CD4-positive, alpha-beta T cell treated with Interleukin-12 subunit alpha and Interleukin-12 subunit beta, for 1 hour (primary cell): ENCODE data around the gene NDUFA6.
"Not testable (repeated sequence)": the region's sequence is repeated elsewhere in the genome, so short reads cannot be mapped to it uniquely, and the experiment has no call there.

ENCODE experiments used
- DNase-seq: peaks from one replicate; pipeline ENCODE4 v3.0.0-alpha.2; 2020

The NDUFA6 gene

DNA sequence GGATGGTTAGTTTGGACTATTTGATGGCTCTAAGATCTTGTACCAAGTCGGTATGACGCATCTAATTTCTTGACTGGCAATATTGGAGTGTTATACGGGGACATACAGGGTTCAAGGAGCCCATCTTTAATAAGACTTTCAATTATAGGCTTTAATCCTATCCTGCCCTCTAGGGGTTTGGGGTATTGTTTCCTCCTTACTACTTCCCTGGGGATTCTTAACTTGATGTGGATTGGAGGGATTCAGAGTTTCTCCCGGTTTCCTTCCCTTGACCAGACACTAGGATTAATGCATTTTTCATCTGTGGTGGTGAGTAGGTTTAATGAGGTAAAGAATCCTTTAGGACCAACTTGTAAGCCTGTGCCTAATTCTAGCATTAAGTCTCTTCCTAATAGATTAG lies 21.2 kb upstream of the NDUFA6 start:
- no peak for DNase-seq

- DNase-seq = no peak
Measured at GRCh38 chr22:42108848-42109247, 18.3 kb upstream of the NDUFA6 start.

DNA sequence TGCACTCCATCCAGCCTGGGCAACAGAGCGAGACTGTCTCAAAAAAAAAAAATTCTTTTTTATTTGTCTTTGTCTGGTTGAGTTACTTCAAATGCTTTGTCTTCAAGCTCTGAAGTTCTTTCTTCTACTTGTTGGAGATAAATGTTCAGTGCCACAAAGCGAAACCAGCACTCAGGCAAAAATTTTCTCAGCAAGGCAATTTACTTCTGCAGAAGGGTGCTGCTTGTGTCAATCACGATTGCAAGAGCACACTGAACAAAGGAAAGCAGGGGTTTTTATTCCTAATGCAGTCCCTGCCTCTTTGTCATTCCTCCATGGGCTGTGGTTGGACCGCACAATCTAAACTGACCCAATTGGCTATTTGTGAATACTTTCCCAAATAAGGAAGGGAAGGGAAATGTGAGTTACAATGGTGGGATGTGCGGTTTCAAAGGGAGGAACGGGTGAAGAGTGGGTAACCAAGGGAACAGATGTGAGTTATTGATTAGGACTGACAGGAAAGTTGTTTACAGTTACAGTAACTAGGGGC lies 13.8 kb upstream of the NDUFA6 start:
- not testable (repeated sequence) for DNase-seq

GRCh38 chr22:42101199-42101598 lies 10.6 kb upstream of the NDUFA6 start:
- no peak for DNase-seq

- peak; percentile 20 for DNase-seq
Measured at GRCh38 chr22:42091455-42091782, 847 bp upstream of the NDUFA6 start.

DNA sequence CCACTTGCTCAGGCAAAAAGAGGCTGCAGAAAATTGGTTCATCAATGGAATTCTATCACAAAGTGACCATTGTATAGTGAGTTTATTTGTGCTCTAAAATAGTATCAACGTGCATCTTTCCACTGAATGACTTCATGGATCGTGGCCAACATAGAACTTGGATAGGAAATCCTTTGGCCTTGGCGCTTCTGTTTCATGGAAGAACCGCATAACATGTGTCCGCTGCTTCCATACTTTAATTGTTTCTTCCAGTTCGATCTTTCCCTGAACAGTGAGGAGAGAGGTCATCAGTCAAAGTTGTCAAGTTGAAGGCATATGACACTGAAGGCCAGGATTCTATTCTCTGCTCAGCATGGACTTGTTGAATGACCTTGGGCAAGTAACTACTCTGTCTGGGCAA lies 4.5 kb downstream of the NDUFA6 start:
- no peak for DNase-seq

DNA sequence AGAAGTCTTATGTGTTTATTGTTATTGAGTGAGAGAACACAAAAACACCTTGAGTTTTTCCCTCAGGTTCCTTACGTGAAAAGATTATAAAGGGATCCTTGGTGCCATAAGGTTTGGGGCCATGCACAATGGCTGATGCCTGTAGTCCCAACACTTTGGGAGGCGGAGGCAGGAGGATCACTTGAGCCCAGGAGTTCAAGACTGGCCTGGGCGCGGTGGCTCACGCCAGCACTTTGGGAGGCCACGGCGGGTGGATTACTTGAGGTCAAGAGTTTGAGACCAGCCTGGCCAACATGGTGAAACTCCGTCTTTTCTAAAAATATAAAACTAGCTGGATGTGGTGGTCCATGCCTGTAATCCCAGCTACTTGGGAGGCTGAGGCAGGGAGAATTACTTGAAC lies 5.7 kb downstream of the NDUFA6 start:
- DNase-seq = no peak

- no peak for DNase-seq
Measured at GRCh38 chr22:42083119-42083518, 7.5 kb downstream of the NDUFA6 start.

DNA sequence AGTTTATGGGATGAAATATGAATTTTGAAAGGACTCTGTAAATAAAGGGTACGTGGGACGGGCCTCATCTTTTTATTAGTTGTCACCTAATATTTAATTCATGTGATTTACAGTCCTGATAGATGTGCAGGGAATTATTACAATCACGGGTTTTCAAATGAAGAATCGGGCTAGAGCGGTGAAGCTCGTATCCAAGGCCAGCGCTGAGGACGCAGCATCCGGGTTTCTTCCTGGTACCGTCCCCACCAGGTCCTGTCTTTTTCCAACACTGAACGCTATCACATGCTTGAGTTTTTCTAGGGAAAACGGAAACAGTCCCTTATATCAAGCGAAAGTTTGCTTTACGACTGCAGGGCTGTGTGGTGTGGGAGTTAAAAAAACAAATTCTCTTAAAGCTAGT lies 10.3 kb downstream of the NDUFA6 start:
- peak; percentile 36 for DNase-seq

DNA sequence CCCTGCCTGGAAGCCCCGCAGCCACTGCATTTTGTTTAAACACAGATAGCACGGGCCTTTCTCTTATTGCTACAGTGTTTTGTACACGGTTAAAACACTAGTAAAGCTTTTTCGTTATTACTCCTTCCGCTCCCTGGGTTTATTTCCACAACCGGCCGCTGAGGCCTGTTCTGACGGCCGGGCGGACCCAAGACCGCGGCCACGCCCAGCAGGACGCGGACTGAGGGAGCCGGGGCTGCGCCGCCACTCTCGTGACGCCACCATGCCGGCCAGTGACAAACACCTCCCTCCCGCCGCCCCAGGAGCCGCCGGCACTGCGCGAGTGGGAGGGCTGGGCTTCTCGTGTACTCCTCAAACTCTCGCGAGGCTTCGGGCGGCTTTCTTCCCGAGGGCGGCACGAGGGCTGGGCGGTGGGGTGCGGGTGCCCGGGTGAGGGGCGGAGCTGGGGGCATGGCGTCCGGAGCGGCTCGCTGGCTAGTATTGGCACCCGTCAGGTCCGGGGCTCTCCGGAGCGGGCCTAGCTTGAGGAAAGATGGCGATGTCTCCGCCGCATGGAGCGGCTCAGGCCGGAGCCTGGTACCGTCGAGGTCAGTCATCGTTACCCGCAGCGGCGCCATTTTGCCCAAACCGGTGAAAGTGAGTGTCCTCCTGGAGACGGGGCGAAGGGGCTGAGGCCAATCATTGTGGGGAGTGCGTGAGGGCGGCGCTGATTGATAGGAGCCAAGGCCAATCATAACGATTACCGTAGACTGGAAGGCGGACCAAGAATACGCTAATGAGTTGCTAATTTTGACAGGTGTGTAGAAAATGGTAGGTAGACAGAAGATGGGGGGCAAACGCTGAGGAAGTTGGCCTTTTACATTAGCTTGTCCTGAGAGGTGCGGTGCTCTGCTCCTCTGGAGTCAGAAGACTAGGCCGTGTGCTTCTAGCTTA lies 11.0 kb downstream of the NDUFA6 start, which contains the start of gene SMDT1:
Gene SMDT1 (plus strand): TSS at position 382 of the 933 bp plus-strand sequence. CDS start 69 bp downstream, at position 451.
- peak; percentile 98 for DNase-seq

GRCh38 chr22:42078469-42079318 lies 11.9 kb downstream of the NDUFA6 start:
- no peak for DNase-seq

GRCh38 chr22:42077486-42078125 lies 13.0 kb downstream of the NDUFA6 start:
- DNase-seq = no peak

DNA sequence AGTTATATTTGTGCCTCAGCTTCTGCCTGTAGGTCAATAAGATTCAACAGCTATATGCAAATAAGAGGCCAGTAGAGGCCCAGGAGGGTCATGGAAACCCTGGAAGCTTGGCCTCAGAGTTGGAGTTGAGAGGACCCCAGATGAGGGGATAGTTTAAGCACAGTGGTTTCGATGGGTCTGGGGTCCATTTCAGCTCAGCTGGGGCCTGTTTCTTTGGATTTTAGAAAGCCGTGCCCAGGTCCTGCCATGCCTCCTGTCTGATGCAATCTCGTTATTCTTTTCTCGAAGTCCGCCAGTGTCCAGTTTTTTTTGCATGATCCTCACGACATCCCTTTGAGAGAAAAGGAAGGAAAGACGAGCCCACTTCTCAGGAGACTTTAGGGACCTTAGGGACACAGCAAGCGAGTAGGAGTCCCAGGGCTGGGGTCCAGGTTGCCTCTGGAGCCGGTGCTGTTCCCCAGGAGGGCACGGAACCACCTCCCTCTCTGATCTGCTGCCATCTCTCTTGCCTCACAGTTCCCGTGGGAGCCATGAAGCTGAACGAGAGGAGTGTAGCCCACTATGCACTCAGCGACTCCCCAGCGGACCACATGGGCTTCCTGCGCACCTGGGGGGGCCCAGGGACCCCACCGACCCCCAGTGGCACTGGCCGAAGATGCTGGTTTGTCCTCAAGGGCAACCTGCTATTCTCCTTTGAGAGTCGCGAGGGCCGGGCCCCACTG lies 13.6 kb downstream of the NDUFA6 start:
- no peak for DNase-seq

- DNase-seq = no peak
Measured at GRCh38 chr22:42074846-42075676, 15.5 kb downstream of the NDUFA6 start.

DNA sequence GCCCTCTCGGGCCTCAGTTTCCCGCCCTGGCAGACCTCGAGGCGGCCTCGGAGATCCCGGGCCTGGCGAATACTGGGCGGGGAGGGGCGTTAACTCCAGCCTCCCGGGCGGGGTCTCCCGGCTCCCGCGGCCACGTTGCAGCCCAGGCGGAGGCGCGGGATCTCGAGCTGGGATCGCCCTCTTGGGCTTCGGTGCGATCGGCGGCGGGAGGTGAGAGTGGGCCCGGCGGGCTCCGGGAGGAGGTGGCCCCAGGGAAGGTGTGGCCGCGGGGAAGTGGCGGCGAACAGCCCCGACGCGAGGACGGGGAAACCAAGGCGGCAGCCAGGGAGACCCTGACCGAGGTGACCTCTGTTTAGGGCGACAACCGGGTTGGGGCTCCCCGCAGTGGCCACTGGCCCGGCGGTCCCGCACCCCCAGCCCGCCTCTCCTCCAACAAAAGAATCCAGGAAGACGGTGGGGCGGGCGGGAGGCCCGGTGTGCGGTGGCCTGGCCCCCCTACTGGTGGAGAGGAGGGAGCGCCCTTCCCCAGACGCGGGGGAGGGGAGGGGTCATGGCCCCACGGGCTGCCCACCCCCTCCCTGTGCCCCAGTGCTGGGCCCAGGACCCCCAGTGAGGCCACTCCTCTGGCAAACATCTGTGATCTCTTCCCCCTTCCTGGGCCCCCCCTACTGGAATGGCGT lies 16.3 kb downstream of the NDUFA6 start, which contains the start of gene PHETA2:
Gene PHETA2 (plus strand): TSS at position 117 of the 680 bp plus-strand sequence. CDS start 3,046 bp downstream, outside the sequence.
- peak; percentile 64 for DNase-seq

DNA sequence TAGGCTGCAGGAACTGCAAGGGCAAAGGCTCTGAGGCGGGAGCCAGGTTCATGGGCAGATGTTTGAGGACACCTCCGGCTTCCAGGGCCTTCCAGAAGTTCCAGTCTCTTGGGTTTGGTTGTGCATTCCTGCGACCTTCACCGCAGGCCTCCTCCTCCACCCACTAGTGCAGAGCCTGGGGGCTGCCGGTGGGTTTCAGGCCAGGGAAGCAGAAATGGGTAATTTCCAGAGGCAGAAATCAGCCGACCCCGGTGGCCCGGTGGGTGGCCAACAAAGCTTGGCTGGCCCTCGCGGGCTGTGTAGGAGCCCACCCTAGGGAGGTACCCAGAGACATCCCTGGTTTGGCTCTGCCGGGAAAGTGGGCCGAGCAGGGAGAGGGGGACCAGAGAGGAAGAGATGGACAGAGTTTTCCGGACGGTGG lies 16.9 kb downstream of the NDUFA6 start:
- no peak for DNase-seq

GRCh38 chr22:42072606-42073330 lies 17.8 kb downstream of the NDUFA6 start:
- no peak for DNase-seq

DNA sequence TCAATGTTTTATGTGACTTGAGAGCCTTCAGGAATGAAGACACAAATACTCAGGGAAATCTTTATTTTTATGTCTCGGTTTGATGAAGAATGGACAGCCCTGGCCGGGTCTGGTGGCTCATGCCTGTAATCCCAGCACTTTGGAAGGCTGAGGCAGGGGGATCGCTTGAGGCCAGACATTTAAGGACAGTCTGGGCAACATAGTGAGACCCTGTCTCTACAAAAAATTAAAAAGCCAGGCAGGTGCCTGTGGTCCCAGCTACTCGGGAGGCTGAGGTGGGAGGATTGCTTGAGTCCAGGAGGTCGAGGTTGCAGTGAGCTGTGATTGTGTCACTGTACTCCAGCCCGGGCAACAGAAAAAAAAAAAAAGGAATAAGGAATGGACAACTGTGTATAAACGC lies 19.1 kb downstream of the NDUFA6 start:
- DNase-seq = not testable (repeated sequence)

DNA sequence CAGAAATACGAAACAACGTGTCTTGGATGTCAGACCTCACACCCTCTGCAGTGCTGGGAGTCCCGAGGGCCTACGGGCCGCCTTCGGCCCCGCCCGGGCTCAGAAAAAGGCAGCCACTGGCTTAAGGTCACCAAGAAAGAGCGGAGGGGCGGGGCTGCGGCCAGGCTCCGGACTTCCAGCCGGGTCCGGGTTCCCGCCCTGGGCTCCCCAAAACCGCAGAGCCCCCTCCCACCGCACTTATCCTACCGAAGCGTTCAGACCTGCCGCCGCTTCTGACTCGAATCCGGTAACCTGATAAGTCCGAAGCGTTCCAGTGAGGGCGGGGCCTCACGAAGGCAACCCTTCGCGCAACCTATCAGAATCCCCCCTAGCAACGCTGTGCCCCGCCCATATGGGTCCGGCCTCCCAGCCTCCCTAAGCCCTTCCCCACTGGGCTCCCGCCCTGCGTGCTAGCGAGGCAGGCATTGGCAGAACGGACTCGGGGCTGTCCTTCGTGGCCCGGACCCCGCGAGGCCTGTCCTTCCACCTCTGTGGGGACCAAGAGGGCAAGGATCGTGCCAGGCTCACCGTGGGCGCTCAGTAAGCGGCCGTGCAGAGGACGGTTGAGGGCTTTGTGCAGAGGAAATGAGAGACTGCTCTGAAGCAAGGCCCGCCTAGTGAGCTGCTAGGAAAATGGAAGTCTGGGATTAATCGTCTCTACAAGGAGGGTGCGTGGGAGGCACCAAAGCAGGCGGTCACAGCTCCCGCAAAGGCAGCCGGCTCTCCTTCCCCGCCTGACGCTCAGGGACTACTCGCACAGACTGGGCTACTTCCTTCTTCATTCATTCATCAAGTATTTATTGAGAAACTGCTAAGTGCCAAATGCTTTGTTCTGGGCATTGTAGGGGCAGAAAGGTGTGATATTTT lies 19.8 kb downstream of the NDUFA6 start, which contains the start of gene NAGA:
Gene NAGA (minus strand): TSS at position 296 of the 906 bp plus-strand sequence. CDS start 515 bp downstream, outside the sequence.
- DNase-seq = peak; percentile 93
